Stimulated activated CD8-positive, alpha-beta memory T cell treated with anti-CD3 and anti-CD28 coated beads, Interleukin-12 subunit alpha, Interleukin-12 subunit beta, amount 100 ng/mL, for 24 hours (primary cell): ENCODE data around the gene SPINDOC.

ENCODE experiments used
- DNase-seq: peaks from one replicate; pipeline ENCODE4 v3.0.0-alpha.2; 2020; ENCODE audit errors: extremely low read depth

SPINDOC gene

DNA sequence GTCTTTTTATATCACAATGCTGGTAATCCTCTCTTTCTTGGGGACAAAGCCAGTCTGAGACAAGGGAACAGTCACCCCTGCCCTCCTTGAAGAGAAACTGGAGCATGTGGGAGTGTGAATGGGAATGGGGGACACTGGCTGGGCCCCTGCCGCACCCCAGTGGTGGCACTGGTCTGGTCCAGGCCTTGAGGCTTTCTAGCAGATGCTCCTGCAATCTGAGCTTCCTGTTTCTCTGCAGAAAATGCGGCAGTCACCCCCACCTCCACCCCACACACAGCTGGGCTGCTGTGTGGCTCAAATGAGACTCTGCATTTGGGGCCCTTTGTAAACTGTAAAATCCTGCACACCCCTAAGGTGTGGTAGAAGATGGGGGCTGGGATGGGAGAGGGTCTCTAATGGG lies 19.1 kb downstream of the SPINDOC start:
- DNase-seq = no peak

- no peak for DNase-seq
Measured at GRCh38 chr11:63833048-63833447, 19.8 kb downstream of the SPINDOC start.

GRCh38 chr11:63834535-63835157 lies 21.4 kb downstream of the SPINDOC start:
- DNase-seq = no peak

DNA sequence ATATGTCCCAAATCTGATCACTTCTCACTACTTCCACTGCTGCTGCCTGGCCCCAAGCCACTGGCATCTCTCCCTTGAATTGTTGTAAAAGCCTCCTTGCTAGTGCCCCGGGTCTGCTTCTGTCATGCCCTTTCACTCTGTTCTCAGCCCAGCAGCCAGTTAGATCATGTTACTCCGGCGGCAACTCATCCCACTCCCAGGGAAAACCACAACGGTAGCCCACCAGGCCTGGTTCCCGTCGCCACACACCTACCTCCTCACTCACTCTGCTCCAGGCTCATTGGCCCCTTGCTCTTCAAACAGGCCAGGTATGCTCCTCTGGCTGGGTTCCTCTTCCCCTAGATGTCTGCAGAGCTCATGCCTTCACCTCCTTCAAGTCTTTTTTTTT lies 21.9 kb downstream of the SPINDOC start:
- DNase-seq = no peak

GRCh38 chr11:63837027-63837688 lies 23.9 kb downstream of the SPINDOC start:
- DNase-seq = peak; percentile 43

DNA sequence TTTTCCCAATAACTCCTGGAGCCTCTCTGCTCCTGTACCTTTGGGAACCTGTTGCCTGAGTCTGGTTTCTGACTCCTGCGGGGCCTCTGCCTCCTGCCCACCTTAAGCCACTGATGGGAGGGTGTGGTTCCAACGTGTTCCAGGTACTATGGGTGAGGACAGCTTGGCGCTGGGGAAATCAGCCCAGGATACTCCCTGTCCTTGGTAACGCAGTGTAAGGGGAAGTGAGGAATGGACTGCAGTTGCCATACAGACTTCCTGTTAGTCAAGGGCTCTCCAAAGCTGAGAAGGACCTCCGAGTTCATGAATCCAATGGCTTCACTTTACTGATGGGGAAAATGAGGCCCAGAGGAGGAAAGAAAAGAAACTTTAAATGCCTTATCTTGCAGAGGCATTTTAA lies 24.5 kb downstream of the SPINDOC start:
- DNase-seq = no peak

DNA sequence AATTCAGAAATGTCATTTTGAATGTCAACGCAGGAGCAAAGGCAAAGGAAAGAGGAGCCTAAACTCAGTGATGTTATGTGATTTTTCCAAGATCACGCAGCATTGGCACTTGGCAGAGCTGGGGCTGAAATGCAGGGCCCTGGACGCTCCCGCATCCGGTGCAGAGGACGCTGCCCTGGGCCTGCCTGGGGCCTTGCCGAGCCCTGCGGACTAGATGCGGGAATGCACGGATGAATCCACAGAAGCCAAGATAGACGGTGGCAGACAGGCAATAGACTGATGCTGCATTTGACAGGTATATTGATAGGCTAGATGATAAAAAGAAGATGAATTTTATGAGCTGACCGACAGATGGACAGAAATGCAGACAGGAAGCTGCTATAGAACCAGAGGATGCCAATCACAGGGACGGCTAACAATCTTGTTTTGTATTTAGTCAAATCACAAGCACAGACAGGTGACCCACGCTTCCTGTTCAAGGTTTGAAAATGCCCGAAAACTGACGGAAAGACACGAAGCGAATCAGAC lies 25.0 kb downstream of the SPINDOC start:
- no peak for DNase-seq

GRCh38 chr11:63838678-63839507 lies 25.6 kb downstream of the SPINDOC start, which contains the start of gene MARK2:
Gene MARK2 (plus strand): TSS chr11:63839110. CDS start chr11:63839507, 397 bp downstream.
- peak; percentile 99 for DNase-seq

GRCh38 chr11:63839508-63840355 lies 26.5 kb downstream of the SPINDOC start:
- DNase-seq = no peak

GRCh38 chr11:63840356-63841060 lies 27.3 kb downstream of the SPINDOC start:
- DNase-seq = no peak

DNA sequence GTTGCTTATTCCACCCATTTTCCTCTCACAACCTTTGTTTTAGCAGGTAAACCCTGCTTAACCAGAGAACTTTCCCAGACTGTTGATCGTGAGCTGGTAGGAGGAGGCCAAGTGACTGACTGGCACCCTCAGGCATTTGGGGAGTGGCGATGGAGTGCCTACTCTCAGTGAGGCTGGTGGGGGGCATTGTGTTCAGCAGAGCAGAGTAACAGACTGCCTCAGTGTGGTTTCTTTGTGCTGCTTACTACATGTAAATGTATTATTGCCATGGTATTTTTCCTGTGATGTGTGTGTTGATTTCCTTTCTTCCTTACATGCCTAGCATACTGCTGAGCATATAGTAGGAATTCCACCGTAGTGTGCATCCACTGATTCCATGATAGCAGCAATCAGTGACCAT lies 28.3 kb downstream of the SPINDOC start:
- no peak for DNase-seq

- no peak for DNase-seq
Measured at GRCh38 chr11:63843041-63843440, 29.8 kb downstream of the SPINDOC start.

GRCh38 chr11:63844836-63845235 lies 31.6 kb downstream of the SPINDOC start:
- DNase-seq = no peak

- DNase-seq = no peak
Measured at GRCh38 chr11:63845303-63845702, 32.0 kb downstream of the SPINDOC start.

GRCh38 chr11:63845911-63846310 lies 32.7 kb downstream of the SPINDOC start:
- no peak for DNase-seq

GRCh38 chr11:63846897-63847296 lies 33.6 kb downstream of the SPINDOC start:
- DNase-seq = no peak

DNA sequence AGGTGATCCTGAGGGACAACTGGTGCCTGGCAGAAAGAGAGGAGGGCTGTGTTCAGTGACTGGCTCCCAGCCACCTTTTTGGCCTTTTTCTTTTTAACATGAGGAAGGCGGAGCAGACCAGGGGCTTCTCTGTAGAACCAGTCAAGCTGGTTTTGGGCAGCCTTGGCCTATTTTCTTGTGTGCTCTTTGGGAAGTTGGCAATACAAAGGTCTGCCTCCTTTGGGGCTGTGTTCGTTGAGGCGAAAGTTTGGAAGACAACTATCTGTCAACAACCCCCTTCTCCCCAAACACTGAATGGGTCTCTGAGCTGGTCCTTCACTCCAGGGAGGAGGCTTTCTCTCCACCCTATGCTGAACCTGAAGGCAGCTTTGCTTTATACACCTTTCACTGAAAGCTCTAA lies 34.1 kb downstream of the SPINDOC start:
- DNase-seq = no peak

DNA sequence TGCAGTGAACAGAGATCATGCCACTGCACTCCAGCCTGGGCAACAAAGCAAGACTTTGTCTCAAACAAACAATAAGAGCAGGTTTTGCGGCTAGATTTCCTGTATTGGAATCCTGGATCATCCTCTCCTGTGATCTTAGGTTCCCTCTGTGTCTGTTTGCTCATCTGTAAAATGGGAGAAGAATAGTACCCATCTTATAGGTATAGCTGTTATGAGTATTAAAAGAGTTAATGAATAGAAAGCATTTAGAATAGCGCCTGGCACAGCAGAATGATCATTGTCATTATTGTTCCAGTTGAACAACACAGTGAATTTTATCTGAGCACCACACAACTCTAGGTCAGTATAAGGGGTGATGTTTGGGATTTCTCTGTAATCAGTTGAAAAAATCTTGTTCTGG lies 36.4 kb downstream of the SPINDOC start:
- DNase-seq = no peak

- no peak for DNase-seq
Measured at GRCh38 chr11:63850920-63851319, 37.7 kb downstream of the SPINDOC start.

- no peak for DNase-seq
Measured at GRCh38 chr11:63851364-63851763, 38.1 kb downstream of the SPINDOC start.

DNA sequence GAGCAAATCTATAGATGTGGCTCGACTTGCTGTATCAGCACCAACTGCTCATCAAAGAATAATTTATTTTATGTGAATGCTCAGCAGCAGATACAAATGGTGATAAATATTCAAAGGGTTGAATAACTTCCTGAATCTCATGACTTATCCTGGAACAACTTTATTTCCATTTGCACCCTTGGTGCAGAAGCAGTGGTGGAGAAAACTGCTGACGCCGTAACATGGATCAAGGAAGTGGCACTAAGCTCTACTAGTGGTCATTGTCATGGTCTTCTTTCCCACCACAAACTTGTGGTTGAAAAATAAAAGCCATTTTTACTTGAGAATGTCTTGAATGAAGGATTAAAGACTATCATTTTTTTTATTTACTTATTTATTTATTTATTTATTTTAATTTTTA lies 40.2 kb downstream of the SPINDOC start:
- DNase-seq = no peak
